Upper lobe of right lung (tissue), 1 donor: ENCODE measurements around the gene SLC37A2. TPM values are rescaled to one million over a fixed set of nuclear protein-coding genes. Genes with fewer than 3 reads are reported as not detected.

ENCODE experiments used
- ATAC-seq: fragments of 200-7000 bp; cut with Tn5 transposase; one replicate; pipeline ENCODE4 v1.9.1; 2020; ENCODE audit warnings: mild to moderate bottlenecking, moderate library complexity
- DNase-seq: peaks from one replicate; pipeline ENCODE4 v3.0.0-alpha.2; 2020
- H3K27ac ChIP-seq: fragments of 200-600 bp; one replicate; pipeline ENCODE4 v1.8.0; 2022
- H3K27me3 ChIP-seq: fragments of 200-600 bp; one replicate; pipeline ENCODE4 v1.8.0; 2022; ENCODE audit warnings: mild to moderate bottlenecking
- H3K36me3 ChIP-seq: fragments of 200-600 bp; one replicate; pipeline ENCODE4 v1.8.0; 2022
- H3K4me1 ChIP-seq: fragments of 200-600 bp; one replicate; pipeline ENCODE4 v1.8.0; 2022
- H3K4me3 ChIP-seq: fragments of 200-600 bp; one replicate; pipeline ENCODE4 v1.8.0; 2022; ENCODE audit warnings: mild to moderate bottlenecking
- H3K9me3 ChIP-seq: fragments of 200-600 bp; one replicate; pipeline ENCODE4 v1.8.0; 2022
- intact Hi-C: fragments of 100-400 bp; cut with DNase I; formaldehyde crosslinking; loops from one replicate; pipeline ENCODE4 v1.11.0; 2022
- total RNA-seq: library from RNA; stranded (reverse); fragmentation: NEBNext Ultra II Directional; extraction: Animal tissue kit (Norgen Biotek cat#: 25700); gene quantifications from one replicate; pipeline ENCODE4 v1.2.1, GENCODE V29; 2021
- TF ChIP-seq, protein P1 (sequence below): fragments of 200-600 bp; IDR thresholded peaks from one replicate; pipeline ENCODE4 v1.8.0; 2022; ENCODE audit warnings: antibody characterized with exemption
- donor health status: DM: no; HTN: yes; CAD: no; lungs with severe emphysema.

SLC37A2 gene
- total RNA-seq, 1 donor from 2014 or later: 25.1 TPM

DNA sequence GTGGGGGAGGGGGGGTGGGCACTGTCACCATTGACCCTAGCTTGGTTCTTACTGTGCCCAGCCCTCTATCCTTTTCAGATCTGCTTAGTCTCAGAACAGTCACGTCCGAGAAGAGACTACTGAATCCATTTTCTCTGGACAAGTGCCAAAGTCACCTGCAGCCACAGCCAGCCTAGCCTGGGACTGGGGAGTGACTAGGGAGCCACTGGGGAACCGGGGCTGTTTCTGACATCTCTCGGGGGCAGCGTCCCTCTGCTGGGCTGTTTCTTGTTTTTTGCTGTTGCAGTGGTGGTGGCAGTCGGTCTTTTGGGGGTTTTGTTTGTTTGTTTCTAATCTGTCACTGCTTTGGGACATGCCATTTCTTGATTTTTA is 8.7 kb downstream of the SLC37A2 start:
- Histone ChIP-seq H3K4me1 (peaks cover 10% of the 10 kb centered on the region), H3K9me3 (no peaks in the 10 kb centered on the region), H3K27me3 (no peaks in the 10 kb centered on the region), H3K36me3 (no peaks in the 10 kb centered on the region), H3K4me3 (no peak overlapping the region), H3K27ac (peak overlapping the region; percentile 51)
- no peak for ATAC-seq
- TF ChIP-seq, protein P1, sequence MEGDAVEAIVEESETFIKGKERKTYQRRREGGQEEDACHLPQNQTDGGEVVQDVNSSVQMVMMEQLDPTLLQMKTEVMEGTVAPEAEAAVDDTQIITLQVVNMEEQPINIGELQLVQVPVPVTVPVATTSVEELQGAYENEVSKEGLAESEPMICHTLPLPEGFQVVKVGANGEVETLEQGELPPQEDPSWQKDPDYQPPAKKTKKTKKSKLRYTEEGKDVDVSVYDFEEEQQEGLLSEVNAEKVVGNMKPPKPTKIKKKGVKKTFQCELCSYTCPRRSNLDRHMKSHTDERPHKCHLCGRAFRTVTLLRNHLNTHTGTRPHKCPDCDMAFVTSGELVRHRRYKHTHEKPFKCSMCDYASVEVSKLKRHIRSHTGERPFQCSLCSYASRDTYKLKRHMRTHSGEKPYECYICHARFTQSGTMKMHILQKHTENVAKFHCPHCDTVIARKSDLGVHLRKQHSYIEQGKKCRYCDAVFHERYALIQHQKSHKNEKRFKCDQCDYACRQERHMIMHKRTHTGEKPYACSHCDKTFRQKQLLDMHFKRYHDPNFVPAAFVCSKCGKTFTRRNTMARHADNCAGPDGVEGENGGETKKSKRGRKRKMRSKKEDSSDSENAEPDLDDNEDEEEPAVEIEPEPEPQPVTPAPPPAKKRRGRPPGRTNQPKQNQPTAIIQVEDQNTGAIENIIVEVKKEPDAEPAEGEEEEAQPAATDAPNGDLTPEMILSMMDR: no peak
- peak; percentile 45 for DNase-seq
- intact Hi-C loops: no loop called here

DNA sequence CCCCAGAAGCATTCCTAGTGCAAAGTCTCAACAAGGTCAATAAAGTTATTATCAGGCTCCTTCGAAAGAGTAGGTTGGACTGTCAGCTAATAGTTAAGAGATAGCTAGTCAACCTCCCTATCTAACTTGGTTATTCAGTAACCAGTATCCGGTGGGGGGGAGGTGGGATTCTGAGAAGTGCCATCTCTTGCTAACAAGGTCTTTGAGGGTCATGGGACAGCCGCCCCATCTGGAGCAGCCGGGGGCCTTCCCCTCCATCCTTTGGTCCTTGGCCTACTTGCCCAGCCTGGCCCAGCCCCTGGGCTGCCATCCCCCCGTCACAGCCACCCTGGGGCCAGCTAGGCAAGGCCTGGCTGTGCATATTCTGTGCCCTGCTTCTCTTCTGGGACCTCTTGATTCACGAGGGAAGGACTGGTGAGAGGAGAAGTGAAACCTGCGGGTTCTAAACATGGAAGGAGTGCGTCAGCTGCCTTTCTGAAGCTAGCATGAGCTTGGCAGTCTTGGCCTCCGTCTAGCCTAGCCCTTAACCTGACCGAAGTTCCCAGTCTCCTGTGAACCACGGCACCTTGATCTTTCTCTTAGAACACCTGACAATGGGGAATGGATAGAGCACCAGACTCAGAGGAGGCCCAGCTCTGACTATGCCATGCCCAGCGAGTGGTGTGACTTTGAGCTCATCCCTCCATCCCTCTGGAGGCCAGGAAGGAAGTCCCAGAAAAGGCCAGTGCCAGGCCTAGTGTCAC is 9.3 kb downstream of the SLC37A2 start:
- H3K27ac ChIP-seq: peak overlapping the region; percentile 51
- no peaks in the 10 kb centered on the region for H3K9me3 ChIP-seq
- TF ChIP-seq, protein P1: no peak
- DNase-seq (peak; percentile 55), ATAC-seq (peak; percentile 67)
- intact Hi-C loops: no loop called here
- H3K4me1 ChIP-seq: peaks cover 10% of the 10 kb centered on the region
- no peaks in the 10 kb centered on the region for H3K36me3 ChIP-seq
- H3K27me3 ChIP-seq: no peaks in the 10 kb centered on the region
- H3K4me3 ChIP-seq: no peak overlapping the region

DNA sequence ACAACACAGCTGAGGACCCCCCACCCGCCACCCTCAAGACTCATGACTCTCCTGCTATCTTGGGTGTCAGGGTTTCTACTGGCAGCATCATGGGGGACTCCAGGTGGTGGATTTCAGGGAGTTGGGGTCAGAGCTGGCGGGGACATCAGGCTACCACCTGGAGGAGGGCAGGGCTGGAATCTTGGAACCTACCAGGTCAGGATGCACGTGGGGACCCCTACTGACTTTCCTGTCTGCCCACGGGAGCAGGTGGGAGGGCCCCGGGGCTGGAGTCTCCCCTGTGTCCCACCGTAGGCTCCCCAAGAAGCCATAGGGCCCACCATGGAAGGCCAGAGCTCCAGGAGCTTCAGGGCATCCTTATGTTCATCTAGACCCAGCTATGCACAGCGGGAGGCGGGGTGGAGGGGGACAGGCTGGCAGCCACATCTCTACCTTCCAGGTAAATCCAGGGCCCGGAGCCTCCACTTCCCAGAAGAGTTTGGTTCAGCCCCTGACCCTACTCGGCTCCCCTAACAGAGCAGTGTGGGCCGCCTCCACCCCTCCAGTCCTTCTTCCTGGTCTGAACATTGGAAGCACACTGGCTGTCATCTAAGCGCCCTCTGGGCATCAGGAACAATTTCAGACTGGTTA is 10.0 kb downstream of the SLC37A2 start:
- Histone ChIP-seq H3K27me3 (no peaks in the 10 kb centered on the region), H3K4me3 (no peak overlapping the region), H3K36me3 (no peaks in the 10 kb centered on the region), H3K9me3 (no peaks in the 10 kb centered on the region), H3K27ac (peak overlapping the region; percentile 51), H3K4me1 (peaks cover 10% of the 10 kb centered on the region)
- peak; percentile 58 for DNase-seq
- TF ChIP-seq, protein P1: no peak
- intact Hi-C loops: no loop called here
- no peak for ATAC-seq

DNA sequence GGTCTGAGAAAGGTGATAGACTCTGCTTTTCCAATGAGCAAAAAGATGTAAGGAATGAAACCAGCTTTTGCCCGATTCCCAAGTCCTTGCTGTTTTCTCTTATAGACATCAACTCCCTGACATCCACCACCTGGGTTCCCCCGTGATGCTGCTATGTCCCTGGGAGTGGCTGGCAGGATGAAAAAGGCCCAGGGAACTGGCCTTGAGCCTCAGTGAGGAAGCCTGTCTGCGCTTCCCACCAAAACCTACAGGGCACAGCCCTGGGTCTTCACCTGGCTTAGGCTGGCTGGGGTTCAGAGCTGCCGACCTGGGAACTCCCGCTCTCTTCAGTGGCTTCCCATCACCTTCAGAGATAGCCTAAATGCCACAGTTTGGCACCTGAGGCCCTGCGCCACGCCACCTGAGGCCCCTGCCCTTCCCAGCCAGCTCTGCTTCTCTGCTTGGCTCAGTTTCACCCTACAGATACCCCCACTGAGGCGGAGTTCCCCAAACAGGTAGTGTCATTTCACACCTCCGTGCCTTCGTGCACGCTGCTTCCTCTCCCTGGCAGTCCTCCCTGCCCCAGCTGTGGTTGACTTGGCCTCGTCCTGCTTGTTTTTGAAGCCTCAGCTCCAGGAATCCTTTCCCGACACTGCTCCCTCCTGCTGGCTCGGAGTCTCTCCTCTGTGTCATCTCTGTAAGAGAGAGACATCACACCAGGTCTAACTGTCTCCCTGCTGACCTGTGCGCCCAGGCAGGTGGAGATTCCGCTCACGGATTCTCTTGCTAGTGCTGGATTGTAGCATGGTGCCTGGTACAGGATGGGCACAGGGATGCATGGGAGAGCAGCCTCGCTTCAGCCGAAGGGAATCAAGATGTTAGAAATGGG is 10.7 kb downstream of the SLC37A2 start:
- peaks cover 10% of the 10 kb centered on the region for H3K4me1 ChIP-seq
- DNase-seq: peak; percentile 46
- TF ChIP-seq, protein P1: no peak
- no peak for ATAC-seq
- no peaks in the 10 kb centered on the region for H3K36me3 ChIP-seq
- H3K4me3 ChIP-seq: no peak overlapping the region
- no peaks in the 10 kb centered on the region for H3K27me3 ChIP-seq
- no peaks in the 10 kb centered on the region for H3K9me3 ChIP-seq
- H3K27ac ChIP-seq: no peak overlapping the region
- intact Hi-C loops: no loop called here

DNA sequence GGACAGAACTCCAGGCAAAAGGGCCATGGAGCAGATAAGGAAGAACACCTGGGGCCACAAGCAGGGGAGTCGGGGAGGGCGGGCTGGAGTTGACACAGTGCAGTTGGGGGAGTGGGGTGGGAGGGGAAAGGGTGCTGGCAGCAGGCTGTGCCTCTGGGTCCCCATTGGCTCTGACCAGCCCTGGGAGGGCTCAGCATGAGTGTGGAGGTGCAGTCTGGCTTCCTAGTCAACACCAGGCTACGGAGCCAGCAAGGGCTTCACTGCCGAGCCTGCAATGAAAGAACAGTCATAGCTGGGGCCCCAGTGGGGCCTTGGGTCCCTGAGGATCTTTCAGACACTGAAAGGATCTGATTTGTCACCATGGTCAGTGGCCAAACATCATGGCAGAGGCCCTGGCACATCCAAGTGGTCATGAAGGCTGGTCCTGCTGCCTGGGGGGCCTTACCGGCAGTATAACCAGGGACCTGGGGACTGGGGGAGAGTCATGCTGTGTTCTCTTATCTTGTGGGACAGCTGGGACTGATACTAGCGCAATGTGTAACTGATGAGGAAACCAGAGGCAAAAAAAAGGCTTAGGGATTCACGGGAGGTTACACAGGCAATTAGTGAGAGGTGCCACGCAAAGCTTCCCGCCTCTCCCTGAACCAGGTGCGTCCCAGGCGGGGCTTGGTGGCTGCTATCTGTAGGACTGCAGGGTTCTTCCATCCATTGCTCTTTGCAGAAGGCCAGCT is 11.6 kb downstream of the SLC37A2 start:
- Histone ChIP-seq H3K36me3 (no peaks in the 10 kb centered on the region), H3K4me3 (no peak overlapping the region), H3K9me3 (no peaks in the 10 kb centered on the region), H3K27ac (no peak overlapping the region), H3K4me1 (peaks cover 10% of the 10 kb centered on the region), H3K27me3 (no peaks in the 10 kb centered on the region)
- ATAC-seq: no peak
- DNase-seq: no peak
- TF ChIP-seq, protein P1: no peak
- intact Hi-C loops: no loop called here
